Mammary epithelial cell (primary cell): ENCODE measurements around the gene SPATA32.

Source experiments
- CTCF ChIP-seq, 2 donors: IDR thresholded peaks in 1 of 2; conservative IDR thresholded peaks in 1 of 2; 2 replicates each; pipeline ENCODE4 v1.5.1; 2011 to 2012; ENCODE audit warnings: inconsistent platforms in 2 of 2, low read length in 2 of 2, mild to moderate bottlenecking in 2 of 2, control low read depth in 1 of 2, low read depth in 1 of 2; ENCODE audit not compliant: insufficient read depth in 1 of 2; ENCODE audit errors: extremely low read depth in 1 of 2
- EZH2 ChIP-seq: IDR thresholded peaks from 2 replicates; pipeline ENCODE4 v1.6.1; 2012; ENCODE audit warnings: low read length, inconsistent platforms, borderline replicate concordance

- no peak for TF ChIP-seq CTCF (conservative IDR thresholded peaks at IDR 0.05 in 1 of 2, IDR thresholded peaks at IDR 0.05 in 1 of 2; ENCODE audit: extremely low read depth in 1 of 2, insufficient read depth in 1 of 2, low read depth in 1 of 2, low read length in 2 of 2)
- no peak for TF ChIP-seq EZH2
Observed at GRCh38 chr17:45261577-45262515, at the start of gene SPATA32.
